Measurements from ENCODE around the gene CD74.
A peak's percentile ranks its signal among the peaks of the same experiment; 100 is the strongest.
"Not testable (repeated sequence)": the region's sequence is repeated elsewhere in the genome, so short reads cannot be mapped to it uniquely, and the experiment has no call there.

The CD74 gene

GRCh38 chr5:150440948-150441812, 28.5 kb upstream of the CD74 start:
- no peak for DNase-seq

GRCh38 chr5:150438873-150439546, 26.3 kb upstream of the CD74 start:
- DNase-seq = peak; percentile 16

- DNase-seq = peak; percentile 92
Measured at GRCh38 chr5:150436141-150436680, 23.5 kb upstream of the CD74 start.

- no peak for DNase-seq
Measured at GRCh38 chr5:150434464-150434863, 21.8 kb upstream of the CD74 start.

GRCh38 chr5:150431574-150431973, 18.9 kb upstream of the CD74 start:
- no peak for DNase-seq

GRCh38 chr5:150431048-150431447, 18.3 kb upstream of the CD74 start:
- DNase-seq = no peak

- peak; percentile 12 for DNase-seq
Measured at GRCh38 chr5:150429410-150429873, 16.7 kb upstream of the CD74 start.

- DNase-seq = no peak
Measured at GRCh38 chr5:150428978-150429377, 16.3 kb upstream of the CD74 start.

GRCh38 chr5:150428106-150428876, 15.6 kb upstream of the CD74 start:
- no peak for DNase-seq

- not testable (repeated sequence) for DNase-seq
Measured at GRCh38 chr5:150426165-150426564, 13.5 kb upstream of the CD74 start.

GRCh38 chr5:150422758-150423157, 10.0 kb upstream of the CD74 start:
- no peak for DNase-seq

- DNase-seq = no peak
Measured at GRCh38 chr5:150422075-150422474, 9.4 kb upstream of the CD74 start.

GRCh38 chr5:150419630-150420270, 7.0 kb upstream of the CD74 start:
- no peak for DNase-seq

GRCh38 chr5:150413902-150414790, 1.4 kb upstream of the CD74 start:
- not testable (repeated sequence) for DNase-seq

GRCh38 chr5:150413176-150413901, 629 bp upstream of the CD74 start:
- no peak for DNase-seq

- DNase-seq = peak; percentile 78
Measured at GRCh38 chr5:150411245-150411979, 1.3 kb downstream of the CD74 start.

GRCh38 chr5:150410524-150411244, 2.0 kb downstream of the CD74 start:
- peak; percentile 74 for DNase-seq

GRCh38 chr5:150409638-150410523, 2.8 kb downstream of the CD74 start:
- DNase-seq = peak; percentile 70

All from CD4-positive, alpha-beta T cell treated with Interleukin-21 for 1 hour (primary cell).